ENCODE data around the gene TNFSF4. TPM values are rescaled to one million over a fixed set of nuclear protein-coding genes. Genes with fewer than 3 reads are reported as not detected.
A peak's percentile ranks its signal among the peaks of the same experiment; 100 is the strongest.

Gene TNFSF4
- total RNA-seq, 1 donor from 2014 or later: 3.3 TPM

DNA sequence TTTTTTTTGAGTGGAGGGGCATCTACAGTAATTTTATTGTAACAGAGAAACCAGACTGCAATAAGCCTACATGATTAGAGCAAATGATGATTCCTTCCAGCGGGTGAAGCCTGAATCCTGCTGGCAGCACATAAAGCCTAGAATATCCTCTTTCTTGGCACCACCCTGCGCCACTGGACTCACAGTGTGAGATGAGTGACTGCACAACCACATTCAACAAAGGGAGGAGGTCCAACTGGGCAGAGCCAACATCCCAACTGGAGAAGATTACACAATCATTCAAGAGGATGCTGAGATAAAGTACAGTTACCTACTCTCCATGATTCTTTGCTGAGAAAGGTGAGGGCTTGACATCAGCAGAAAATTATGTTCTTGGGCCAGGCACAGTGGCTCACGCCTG lies 67.4 kb downstream of the TNFSF4 start:
- Mint-ChIP-seq H3K36me3 (ENCODE audit: low read depth, unreplicated experiment) (no peaks in the 10 kb centered on the region), H3K4me3 (ENCODE audit: unreplicated experiment) (no peak overlapping the region), H3K27me3 (ENCODE audit: low read depth, unreplicated experiment) (no peaks in the 10 kb centered on the region), H3K4me1 (ENCODE audit: low read depth, unreplicated experiment) (peaks cover 9% of the 10 kb centered on the region), H3K27ac (ENCODE audit: unreplicated experiment) (no peak overlapping the region), H3K9me3 (ENCODE audit: unreplicated experiment) (peaks cover 4% of the 10 kb centered on the region)
- Histone ChIP-seq H3K9me3 (ENCODE audit: insufficient read depth, low read depth, low read length) (no peaks in the 10 kb centered on the region), H3K27ac (ENCODE audit: low read depth, low read length) (no peak overlapping the region), H3K27me3 (ENCODE audit: insufficient read depth, low read length) (no peaks in the 10 kb centered on the region), H4K20me1 (ENCODE audit: insufficient read depth, low read length) (no peaks in the 10 kb centered on the region), H3K4me1 (ENCODE audit: insufficient read depth, low read length) (no peaks in the 10 kb centered on the region), H3K79me2 (ENCODE audit: insufficient read depth, low read length) (no peaks in the 10 kb centered on the region), H3K36me3 (ENCODE audit: insufficient read depth, low read length) (no peaks in the 10 kb centered on the region), H3K9ac (ENCODE audit: low read length) (no peak overlapping the region), H3K4me3 (ENCODE audit: insufficient read depth, low read depth, low read length) (no peak overlapping the region), H3K4me2 (ENCODE audit: low read length) (no peak overlapping the region), H2AFZ (ENCODE audit: low read depth, low read length) (no peak overlapping the region)
- FAIRE-seq (no peak), DNase-seq (ENCODE audit: low read depth) (no peak)
- no peak for TF ChIP-seq EZH2 (IDR thresholded peaks at IDR 0.05; ENCODE audit: insufficient read depth, low read length)
- TF ChIP-seq, protein P1, sequence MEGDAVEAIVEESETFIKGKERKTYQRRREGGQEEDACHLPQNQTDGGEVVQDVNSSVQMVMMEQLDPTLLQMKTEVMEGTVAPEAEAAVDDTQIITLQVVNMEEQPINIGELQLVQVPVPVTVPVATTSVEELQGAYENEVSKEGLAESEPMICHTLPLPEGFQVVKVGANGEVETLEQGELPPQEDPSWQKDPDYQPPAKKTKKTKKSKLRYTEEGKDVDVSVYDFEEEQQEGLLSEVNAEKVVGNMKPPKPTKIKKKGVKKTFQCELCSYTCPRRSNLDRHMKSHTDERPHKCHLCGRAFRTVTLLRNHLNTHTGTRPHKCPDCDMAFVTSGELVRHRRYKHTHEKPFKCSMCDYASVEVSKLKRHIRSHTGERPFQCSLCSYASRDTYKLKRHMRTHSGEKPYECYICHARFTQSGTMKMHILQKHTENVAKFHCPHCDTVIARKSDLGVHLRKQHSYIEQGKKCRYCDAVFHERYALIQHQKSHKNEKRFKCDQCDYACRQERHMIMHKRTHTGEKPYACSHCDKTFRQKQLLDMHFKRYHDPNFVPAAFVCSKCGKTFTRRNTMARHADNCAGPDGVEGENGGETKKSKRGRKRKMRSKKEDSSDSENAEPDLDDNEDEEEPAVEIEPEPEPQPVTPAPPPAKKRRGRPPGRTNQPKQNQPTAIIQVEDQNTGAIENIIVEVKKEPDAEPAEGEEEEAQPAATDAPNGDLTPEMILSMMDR (IDR thresholded peaks at IDR 0.05; ENCODE audit: insufficient read depth, low read depth, low read length): no peak

DNA sequence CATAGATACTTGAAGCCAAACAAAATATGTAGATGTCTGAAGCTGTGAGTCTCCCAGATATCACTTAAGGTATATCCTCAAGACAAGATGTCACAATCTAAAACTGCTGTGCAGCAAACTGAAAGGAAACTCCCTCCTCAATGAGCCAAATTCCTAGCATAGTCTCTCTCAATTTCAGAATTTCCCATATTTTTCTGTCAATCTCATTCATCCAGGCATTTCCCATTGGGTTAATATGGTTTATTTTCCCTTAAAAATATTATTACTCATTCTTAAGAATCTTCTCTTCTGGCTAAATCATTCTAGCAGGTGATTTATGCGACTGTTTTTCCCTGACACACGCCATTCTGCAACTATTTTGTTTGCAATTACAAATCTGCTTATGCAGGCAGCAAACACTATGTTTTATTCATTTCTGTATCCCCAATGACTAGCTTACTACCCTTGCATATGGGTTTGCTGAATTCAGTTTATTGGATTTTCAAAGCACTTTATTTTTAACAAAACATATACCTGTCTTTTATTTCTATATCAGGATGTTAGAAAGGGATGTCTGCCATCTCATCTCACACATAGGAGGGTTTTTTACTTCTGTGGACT lies 69.9 kb downstream of the TNFSF4 start:
- Histone ChIP-seq H3K4me2 (ENCODE audit: low read length) (no peak overlapping the region), H3K9me3 (ENCODE audit: insufficient read depth, low read depth, low read length) (no peaks in the 10 kb centered on the region), H2AFZ (ENCODE audit: low read depth, low read length) (no peak overlapping the region), H3K9ac (ENCODE audit: low read length) (no peak overlapping the region), H3K4me3 (ENCODE audit: insufficient read depth, low read depth, low read length) (no peak overlapping the region), H3K27ac (ENCODE audit: low read depth, low read length) (no peak overlapping the region), H3K27me3 (ENCODE audit: insufficient read depth, low read length) (no peaks in the 10 kb centered on the region), H4K20me1 (ENCODE audit: insufficient read depth, low read length) (no peaks in the 10 kb centered on the region), H3K79me2 (ENCODE audit: insufficient read depth, low read length) (no peaks in the 10 kb centered on the region), H3K36me3 (ENCODE audit: insufficient read depth, low read length) (no peaks in the 10 kb centered on the region), H3K4me1 (ENCODE audit: insufficient read depth, low read length) (no peaks in the 10 kb centered on the region)
- Mint-ChIP-seq H3K9me3 (ENCODE audit: unreplicated experiment) (no peaks in the 10 kb centered on the region), H3K27me3 (ENCODE audit: low read depth, unreplicated experiment) (no peaks in the 10 kb centered on the region), H3K4me1 (ENCODE audit: low read depth, unreplicated experiment) (peaks cover 20% of the 10 kb centered on the region), H3K36me3 (ENCODE audit: low read depth, unreplicated experiment) (no peaks in the 10 kb centered on the region), H3K27ac (ENCODE audit: unreplicated experiment) (no peak overlapping the region), H3K4me3 (ENCODE audit: unreplicated experiment) (no peak overlapping the region)
- TF ChIP-seq, protein P1 (IDR thresholded peaks at IDR 0.05; ENCODE audit: insufficient read depth, low read depth, low read length): no peak
- TF ChIP-seq EZH2 (IDR thresholded peaks at IDR 0.05; ENCODE audit: insufficient read depth, low read length): no peak
- FAIRE-seq (no peak), DNase-seq (ENCODE audit: low read depth) (peak; percentile 33)

DNA sequence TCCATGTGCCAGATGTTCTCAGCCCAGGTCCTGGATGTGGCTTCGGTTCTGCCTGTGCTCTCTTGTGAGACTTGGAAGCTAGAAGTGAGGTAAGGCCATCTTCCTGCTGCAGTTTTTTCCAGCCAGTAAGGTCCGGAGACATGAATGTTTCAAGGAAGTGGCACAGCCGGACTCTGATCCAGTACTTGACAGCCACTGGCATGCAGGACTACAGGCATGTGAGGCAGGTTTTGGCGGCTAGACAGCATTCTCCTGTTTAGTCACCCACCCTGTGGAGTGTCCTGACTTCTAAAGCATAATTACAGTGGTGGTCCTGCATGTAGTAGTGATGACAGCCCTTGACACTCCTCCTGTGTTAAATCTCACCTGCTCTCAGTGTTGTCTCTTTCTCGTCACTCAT lies 72.3 kb downstream of the TNFSF4 start:
- Histone ChIP-seq H3K27me3 (ENCODE audit: insufficient read depth, low read length) (no peaks in the 10 kb centered on the region), H3K27ac (ENCODE audit: low read depth, low read length) (no peak overlapping the region), H3K36me3 (ENCODE audit: insufficient read depth, low read length) (no peaks in the 10 kb centered on the region), H3K79me2 (ENCODE audit: insufficient read depth, low read length) (no peaks in the 10 kb centered on the region), H3K9me3 (ENCODE audit: insufficient read depth, low read depth, low read length) (no peaks in the 10 kb centered on the region), H2AFZ (ENCODE audit: low read depth, low read length) (no peak overlapping the region), H3K4me3 (ENCODE audit: insufficient read depth, low read depth, low read length) (no peak overlapping the region), H3K4me2 (ENCODE audit: low read length) (no peak overlapping the region), H4K20me1 (ENCODE audit: insufficient read depth, low read length) (no peaks in the 10 kb centered on the region), H3K9ac (ENCODE audit: low read length) (no peak overlapping the region), H3K4me1 (ENCODE audit: insufficient read depth, low read length) (no peaks in the 10 kb centered on the region)
- FAIRE-seq (no peak), DNase-seq (ENCODE audit: low read depth) (peak; percentile 58)
- H3K4me1 Mint-ChIP-seq (ENCODE audit: low read depth, unreplicated experiment): peaks cover 20% of the 10 kb centered on the region
- peak overlapping the region; percentile 29 for H3K27ac Mint-ChIP-seq (ENCODE audit: unreplicated experiment)
- H3K9me3 Mint-ChIP-seq (ENCODE audit: unreplicated experiment): peaks cover 3% of the 10 kb centered on the region
- no peaks in the 10 kb centered on the region for H3K36me3 Mint-ChIP-seq (ENCODE audit: low read depth, unreplicated experiment)
- TF ChIP-seq, protein P1 (IDR thresholded peaks at IDR 0.05; ENCODE audit: insufficient read depth, low read depth, low read length): no peak
- no peak for TF ChIP-seq EZH2 (IDR thresholded peaks at IDR 0.05; ENCODE audit: insufficient read depth, low read length)
- H3K27me3 Mint-ChIP-seq (ENCODE audit: low read depth, unreplicated experiment): no peaks in the 10 kb centered on the region
- H3K4me3 Mint-ChIP-seq (ENCODE audit: unreplicated experiment): no peak overlapping the region
